HG02571 (cell line): ENCODE results near the gene GIGYF1.

ENCODE experiments used
- ATAC-seq: cut with Tn5 transposase; IDR thresholded peaks from one replicate; pipeline ENCODE4 v1.9.1; 2021; ENCODE audit warnings: mild to moderate bottlenecking, moderate library complexity; ENCODE audit not compliant: unreplicated experiment

GIGYF1 gene

GRCh38 chr7:100640517-100641440 is 53.3 kb downstream of the GIGYF1 start:
- ATAC-seq, result no peak

GRCh38 chr7:100639995-100640516 is 54.0 kb downstream of the GIGYF1 start:
- ATAC-seq, result no peak

- no peak for ATAC-seq
These were observed 60.9 kb downstream of the GIGYF1 start for GRCh38 chr7:100632951-100633717.

GRCh38 chr7:100630066-100630465 is 64.0 kb downstream of the GIGYF1 start:
- no peak for ATAC-seq
